HFF-Myc (cell line): Measurements from ENCODE around the gene GORASP1.

Experiments
- DNase-seq: peaks from one replicate; pipeline ENCODE4 v3.0.0-alpha.2; 2011; ENCODE audit warnings: low read depth; ENCODE audit errors: extremely low read depth
- H3K4me3 ChIP-seq: replicated peaks from 2 replicates; pipeline ENCODE4 v1.5.1; 2011; ENCODE audit warnings: low read depth, mild to moderate bottlenecking, control low read depth, low read length
- TF ChIP-seq, protein P1 (sequence below): IDR thresholded peaks from 2 replicates; pipeline ENCODE4 v1.5.1; 2012; ENCODE audit warnings: mild to moderate bottlenecking, low read depth, low read length, control low read depth; ENCODE audit errors: missing control alignments

Gene GORASP1

DNA sequence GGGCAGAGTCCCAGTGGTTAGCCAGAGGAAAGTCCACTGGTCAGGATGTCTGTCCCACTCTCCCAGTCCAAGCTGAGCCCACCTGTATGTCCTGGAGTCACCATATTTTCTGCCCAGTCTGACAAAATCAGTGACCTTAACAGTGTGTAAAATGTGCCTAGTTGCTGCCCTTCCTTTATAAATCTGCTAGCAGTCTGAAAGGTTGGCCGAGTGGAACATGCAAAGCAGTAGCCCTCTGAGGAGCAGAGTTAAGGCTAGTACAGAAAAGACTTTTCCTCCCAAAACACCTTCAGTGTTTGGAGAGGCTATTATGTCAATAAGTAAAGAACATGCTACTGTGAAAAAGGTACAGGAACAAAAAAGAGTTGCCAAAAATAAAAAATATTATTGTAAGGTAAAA lies 15.4 kb upstream of the GORASP1 start:
- TF ChIP-seq, protein P1, sequence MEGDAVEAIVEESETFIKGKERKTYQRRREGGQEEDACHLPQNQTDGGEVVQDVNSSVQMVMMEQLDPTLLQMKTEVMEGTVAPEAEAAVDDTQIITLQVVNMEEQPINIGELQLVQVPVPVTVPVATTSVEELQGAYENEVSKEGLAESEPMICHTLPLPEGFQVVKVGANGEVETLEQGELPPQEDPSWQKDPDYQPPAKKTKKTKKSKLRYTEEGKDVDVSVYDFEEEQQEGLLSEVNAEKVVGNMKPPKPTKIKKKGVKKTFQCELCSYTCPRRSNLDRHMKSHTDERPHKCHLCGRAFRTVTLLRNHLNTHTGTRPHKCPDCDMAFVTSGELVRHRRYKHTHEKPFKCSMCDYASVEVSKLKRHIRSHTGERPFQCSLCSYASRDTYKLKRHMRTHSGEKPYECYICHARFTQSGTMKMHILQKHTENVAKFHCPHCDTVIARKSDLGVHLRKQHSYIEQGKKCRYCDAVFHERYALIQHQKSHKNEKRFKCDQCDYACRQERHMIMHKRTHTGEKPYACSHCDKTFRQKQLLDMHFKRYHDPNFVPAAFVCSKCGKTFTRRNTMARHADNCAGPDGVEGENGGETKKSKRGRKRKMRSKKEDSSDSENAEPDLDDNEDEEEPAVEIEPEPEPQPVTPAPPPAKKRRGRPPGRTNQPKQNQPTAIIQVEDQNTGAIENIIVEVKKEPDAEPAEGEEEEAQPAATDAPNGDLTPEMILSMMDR, result no peak
- DNase-seq, result no peak
- H3K4me3 ChIP-seq, result no peak overlapping the region

DNA sequence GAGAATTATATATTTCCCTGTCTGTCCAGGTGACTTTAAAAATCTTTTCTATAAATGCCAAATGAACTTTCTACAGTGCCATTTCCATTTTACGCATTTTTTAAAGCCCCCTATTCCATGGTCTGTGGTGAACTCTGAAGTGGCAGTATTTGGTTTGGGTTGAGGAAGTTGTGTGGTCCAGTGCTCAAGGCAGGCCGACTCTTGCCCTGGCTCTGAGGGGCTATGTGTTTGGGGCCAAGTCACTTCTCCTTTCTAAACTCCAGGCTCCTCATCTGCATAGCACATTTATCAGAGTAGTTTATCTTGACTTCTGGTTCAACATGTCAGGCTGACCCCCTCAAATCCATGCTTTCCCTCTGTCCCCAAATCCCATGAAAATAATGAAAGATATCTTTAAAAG lies 14.2 kb upstream of the GORASP1 start:
- H3K4me3 ChIP-seq, result no peak overlapping the region
- TF ChIP-seq, protein P1, result no peak
- DNase-seq, result no peak

DNA sequence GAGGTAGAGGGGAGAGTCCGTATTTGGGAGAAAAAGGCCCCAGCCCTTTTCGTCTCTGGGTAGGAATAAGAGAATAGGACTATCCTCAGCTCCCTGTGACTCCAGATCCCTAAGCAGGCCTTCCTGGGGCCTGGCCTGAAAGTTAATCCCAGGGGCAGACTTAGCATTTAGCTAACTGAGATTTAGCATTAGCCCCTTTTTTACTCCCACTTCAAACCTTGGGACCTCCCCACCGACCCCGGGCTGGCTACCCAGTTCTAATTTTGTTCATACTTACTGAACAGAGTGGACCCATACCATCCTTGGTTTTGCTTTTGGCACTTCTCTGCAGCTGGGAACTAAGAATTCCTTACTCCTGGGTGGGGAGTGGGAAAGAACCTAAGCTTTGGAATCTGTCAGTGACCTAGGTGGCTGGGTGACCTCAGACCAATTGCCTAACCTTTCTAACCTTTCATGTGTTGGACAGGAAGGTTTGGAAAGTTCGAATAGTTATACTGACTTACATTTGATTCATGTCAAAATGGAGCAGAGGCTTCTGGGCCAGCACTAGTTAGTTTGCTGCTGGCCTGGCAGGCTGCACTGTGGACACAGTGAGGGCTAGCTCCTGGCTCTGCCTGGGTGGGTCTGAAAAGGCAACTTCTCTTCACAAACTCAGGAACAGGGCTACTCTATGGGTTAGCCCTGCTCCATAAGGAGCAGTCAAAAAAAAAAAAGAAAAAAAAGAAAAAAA lies 11.7 kb upstream of the GORASP1 start:
- no peak for DNase-seq
- TF ChIP-seq, protein P1, result no peak
- no peak overlapping the region for H3K4me3 ChIP-seq

DNA sequence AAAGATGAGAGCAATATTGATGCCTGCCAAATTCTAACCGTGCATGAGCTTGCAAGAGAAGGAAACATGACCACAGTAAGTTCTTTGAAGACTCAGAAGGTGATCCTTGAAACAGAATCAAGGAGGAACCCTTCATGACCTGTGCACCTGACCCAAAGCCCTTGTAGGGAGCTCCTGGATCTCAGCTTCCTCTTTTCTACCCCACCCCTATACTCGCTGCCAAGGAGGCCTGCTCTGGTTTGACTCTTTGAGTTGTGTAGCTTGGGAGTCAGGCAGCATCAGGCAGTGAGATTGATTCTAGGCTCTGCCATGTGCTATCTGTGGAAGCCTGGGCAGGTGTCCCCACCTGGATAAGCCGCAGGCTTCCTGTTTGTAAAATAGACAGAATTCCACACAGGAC lies 10.7 kb upstream of the GORASP1 start:
- TF ChIP-seq, protein P1, result no peak
- DNase-seq, result no peak
- no peak overlapping the region for H3K4me3 ChIP-seq

DNA sequence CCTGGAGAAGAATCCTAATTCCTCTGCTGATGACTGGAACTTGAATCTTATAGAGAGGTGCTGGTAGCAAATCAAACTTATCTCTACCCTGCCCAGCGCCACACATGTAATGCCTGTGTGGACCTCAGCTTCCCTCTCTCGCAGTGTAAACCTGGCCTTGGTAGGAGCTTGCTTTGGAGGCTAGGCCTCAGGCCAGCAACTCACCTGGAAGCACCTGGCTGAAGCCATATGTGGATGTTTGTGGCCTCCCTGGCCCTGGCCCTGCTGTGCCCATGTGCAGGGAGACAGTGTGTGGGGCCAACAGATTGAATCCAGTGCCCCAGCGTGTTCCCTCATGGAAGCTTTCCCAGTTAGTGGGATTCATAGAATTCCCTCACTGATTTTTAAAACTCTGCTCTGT lies 8.4 kb upstream of the GORASP1 start:
- no peak overlapping the region for H3K4me3 ChIP-seq
- TF ChIP-seq, protein P1, result no peak
- DNase-seq, result no peak

DNA sequence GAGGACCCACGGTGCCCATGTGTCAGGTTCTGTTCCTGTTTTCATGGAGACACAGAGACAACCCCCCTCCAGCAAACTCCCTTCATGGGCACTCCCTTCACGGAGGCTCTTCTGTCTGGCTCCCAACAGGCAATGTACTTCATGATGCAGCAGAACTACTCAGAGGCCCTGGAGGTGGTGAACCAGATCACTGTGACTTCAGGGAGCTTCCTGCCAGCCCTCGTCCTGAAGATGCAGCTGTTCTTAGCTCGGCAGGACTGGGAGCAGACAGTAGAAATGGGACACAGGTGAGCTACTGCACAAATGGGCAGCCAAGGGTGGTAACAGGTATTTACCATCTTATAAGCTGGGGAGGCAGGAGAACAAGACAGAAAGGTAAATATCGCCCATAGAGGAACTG lies 7.0 kb upstream of the GORASP1 start:
- TF ChIP-seq, protein P1, result no peak
- no peak overlapping the region for H3K4me3 ChIP-seq
- DNase-seq, result no peak

DNA sequence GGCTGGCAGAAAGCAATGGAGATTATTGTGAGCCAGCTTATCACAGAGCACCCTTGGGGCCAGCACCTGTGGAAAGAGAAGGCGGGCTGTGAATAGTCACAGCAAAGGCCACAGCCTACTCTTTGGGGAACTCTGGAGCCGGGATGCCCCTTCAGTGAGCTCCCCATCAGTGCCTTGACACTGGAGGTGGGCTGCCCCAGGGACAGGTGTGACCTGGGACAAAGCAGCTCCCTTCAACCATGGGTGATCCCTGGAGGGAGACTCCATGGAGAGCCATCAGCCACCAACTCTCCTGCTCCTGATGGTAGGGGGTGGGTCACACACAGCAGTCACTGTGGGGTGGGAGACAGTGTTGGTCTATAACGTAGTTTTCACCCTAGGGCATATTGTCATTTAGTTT lies 5.9 kb upstream of the GORASP1 start:
- H3K4me3 ChIP-seq, result no peak overlapping the region
- no peak for DNase-seq
- TF ChIP-seq, protein P1, result no peak
